ENCODE data around the gene FAM177A1.
"Not testable (repeated sequence)": the region's sequence is repeated elsewhere in the genome, so short reads cannot be mapped to it uniquely, and the experiment has no call there.

Gene FAM177A1

GRCh38 chr14:35046048-35046750 lies at the start of gene FAM177A1:
Gene FAM177A1, plus strand, starts transcription at chr14:35046272. Its CDS starts 192 bp downstream, at chr14:35046464.
- DNase-seq = peak; percentile 97 to 98 (median 98)

GRCh38 chr14:34997762-34998161 lies 48.3 kb upstream of the FAM177A1 start:
- no peak for DNase-seq

GRCh38 chr14:34999500-34999899 lies 46.6 kb upstream of the FAM177A1 start:
- DNase-seq = no peak

- DNase-seq = no peak
Measured at GRCh38 chr14:35001621-35002020, 44.5 kb upstream of the FAM177A1 start.

GRCh38 chr14:35004839-35005238 lies 41.2 kb upstream of the FAM177A1 start:
- no peak for DNase-seq

GRCh38 chr14:35016568-35016967 lies 29.5 kb upstream of the FAM177A1 start:
- no peak for DNase-seq

GRCh38 chr14:35020713-35021112 lies 25.4 kb upstream of the FAM177A1 start:
- DNase-seq = no peak

- no peak for DNase-seq
Measured at GRCh38 chr14:35028435-35028834, 17.6 kb upstream of the FAM177A1 start.

- no peak for DNase-seq
Measured at GRCh38 chr14:35032562-35032961, 13.5 kb upstream of the FAM177A1 start.

GRCh38 chr14:35034440-35034833 lies 11.6 kb upstream of the FAM177A1 start:
- DNase-seq = no peak

- DNase-seq = not testable (repeated sequence)
Measured at GRCh38 chr14:35034944-35035554, 11.0 kb upstream of the FAM177A1 start.

- not testable (repeated sequence) for DNase-seq
Measured at GRCh38 chr14:35038312-35038711, 7.8 kb upstream of the FAM177A1 start.

- DNase-seq = no peak
Measured at GRCh38 chr14:35042632-35043031, 3.4 kb upstream of the FAM177A1 start.

- no peak for DNase-seq
Measured at GRCh38 chr14:35043046-35043445, 3.0 kb upstream of the FAM177A1 start.

- no peak for DNase-seq
Measured at GRCh38 chr14:35044939-35045797, 904 bp upstream of the FAM177A1 start.

- no peak for DNase-seq
Measured at GRCh38 chr14:35045798-35046047, 349 bp upstream of the FAM177A1 start.

GRCh38 chr14:35046751-35047536 lies 872 bp downstream of the FAM177A1 start:
- peak in 1 of 4 experiments; percentile 9 for DNase-seq

- no peak for DNase-seq
Measured at GRCh38 chr14:35047976-35048513, 2.0 kb downstream of the FAM177A1 start.

- no peak for DNase-seq
Measured at GRCh38 chr14:35050652-35051051, 4.6 kb downstream of the FAM177A1 start.

GRCh38 chr14:35051796-35052195 lies 5.7 kb downstream of the FAM177A1 start:
- DNase-seq = no peak

GRCh38 chr14:35052637-35053036 lies 6.6 kb downstream of the FAM177A1 start:
- no peak for DNase-seq

GRCh38 chr14:35061113-35061791 lies 15.2 kb downstream of the FAM177A1 start:
- DNase-seq = not testable (repeated sequence)
